GM23248 (cell line): Measurements from ENCODE around the gene TMEM178B. TPM values are rescaled to one million over a fixed set of nuclear protein-coding genes. Genes with fewer than 3 reads are reported as not detected.

Experiments used
- DNase-seq: peaks from one replicate; pipeline ENCODE4 v3.0.0-alpha.2; 2015
- H2AFZ ChIP-seq: fragments of 200-600 bp; sonication (generic); 2 replicates; pipeline ENCODE4 v1.6.1; 2016; ENCODE audit warnings: antibody characterized with exemption
- H3F3A ChIP-seq: fragments of 200-600 bp; sonication (generic); 2 replicates; pipeline ENCODE4 v1.6.1; 2016; ENCODE audit warnings: mild to moderate bottlenecking, antibody characterized with exemption, mixed run types; ENCODE audit not compliant: insufficient read depth
- H3K27ac ChIP-seq: fragments of 200-600 bp; sonication (generic); 2 replicates; pipeline ENCODE4 v1.5.1; 2016; ENCODE audit warnings: mild to moderate bottlenecking
- H3K27me3 ChIP-seq: fragments of 200-600 bp; sonication (generic); replicated peaks from 2 replicates; pipeline ENCODE4 v1.6.1; 2016; ENCODE audit warnings: mild to moderate bottlenecking; ENCODE audit not compliant: insufficient read depth
- H3K36me3 ChIP-seq: fragments of 200-600 bp; sonication (generic); 2 replicates; pipeline ENCODE4 v1.6.1; 2016; ENCODE audit warnings: low read depth, mild to moderate bottlenecking
- H3K4me1 ChIP-seq: fragments of 200-600 bp; sonication (generic); 2 replicates; pipeline ENCODE4 v1.6.1; 2016; ENCODE audit warnings: mild to moderate bottlenecking; ENCODE audit not compliant: insufficient read depth
- H3K4me2 ChIP-seq: fragments of 200-600 bp; sonication (generic); one replicate; pipeline ENCODE4 v1.6.1; 2016; ENCODE audit warnings: mild to moderate bottlenecking; ENCODE audit not compliant: unreplicated experiment
- H3K4me3 ChIP-seq: fragments of 200-600 bp; sonication (generic); 2 replicates; pipeline ENCODE4 v1.5.1; 2016; ENCODE audit warnings: mild to moderate bottlenecking
- H3K79me2 ChIP-seq: fragments of 200-600 bp; sonication (generic); 2 replicates; pipeline ENCODE4 v1.6.1; 2016; ENCODE audit warnings: mild to moderate bottlenecking; ENCODE audit not compliant: insufficient read depth
- H3K9ac ChIP-seq: fragments of 200-600 bp; sonication (generic); 2 replicates; pipeline ENCODE4 v1.6.1; 2016; ENCODE audit warnings: mild to moderate bottlenecking
- H3K9me2 ChIP-seq: fragments of 200-600 bp; sonication (generic); 2 replicates; pipeline ENCODE4 v1.6.1; 2016; ENCODE audit warnings: mixed run types, mild to moderate bottlenecking, moderate library complexity; ENCODE audit not compliant: insufficient read depth
- H3K9me3 ChIP-seq: fragments of 200-600 bp; sonication (generic); one replicate; pipeline ENCODE4 v1.6.1; 2017; ENCODE audit warnings: low read depth
- H4K20me1 ChIP-seq: fragments of 200-600 bp; sonication (generic); 2 replicates; pipeline ENCODE4 v1.6.0; 2016; ENCODE audit not compliant: insufficient read depth
- EZH2 ChIP-seq: fragments of 200-600 bp; sonication (generic); IDR thresholded peaks from 2 replicates; pipeline ENCODE4 v1.6.1; 2018; ENCODE audit warnings: antibody characterized with exemption, mild to moderate bottlenecking; ENCODE audit not compliant: insufficient read depth, poor library complexity, severe bottlenecking
- EZH2phosphoT487 ChIP-seq: fragments of 200-600 bp; sonication (generic); IDR thresholded peaks from 2 replicates; pipeline ENCODE4 v1.6.1; 2018; ENCODE audit warnings: antibody characterized with exemption, moderate library complexity, mild to moderate bottlenecking, low read depth; ENCODE audit not compliant: insufficient read depth
- WGBS, 2 experiments: methylation state at CpG; one replicate each; pipeline ENCODE4 v1.1.6; 2015 to 2017; ENCODE audit warnings: low lambda C conversion rate in 2 of 2, low coverage in 1 of 2; ENCODE audit errors: missing lambda C conversion rate in 2 of 2; 5-methylcytosine and 5-hydroxymethylcytosine counted together
- in situ Hi-C: fragments of 300-500 bp; cut with MboI; formaldehyde crosslinking; loops from 2 replicates; pipeline ENCODE4 v1.15.0; 2020
- polyA plus RNA-seq: library from polyadenylated mRNA; unstranded; fragments of >200 nt; fragmentation: Nextera tagmentation; extraction: Ambion mirVana; gene quantifications from 2 replicates; pipeline ENCODE4 v1.2.1, GENCODE V29; 2016
- total RNA-seq: library from RNA; depleted of rRNA; stranded (reverse); fragments of >200 nt; shearing (Covaris generic); gene quantifications from 2 replicates; pipeline ENCODE4 v1.2.3, GENCODE V29; 2014

TMEM178B gene
- total and polyA plus RNA-seq, 2 experiments from 2014 or later = 0.05 to 0.22 TPM

- Histone ChIP-seq H3K4me3 (no peak overlapping the region), H3K27me3 (no peaks in the 10 kb centered on the region), H3K9ac (no peak overlapping the region), H3K27ac (no peak overlapping the region), H3K4me1 (no peaks in the 10 kb centered on the region), H3K9me2 (no peaks in the 10 kb centered on the region), H4K20me1 (no peaks in the 10 kb centered on the region), H3K9me3 (no peaks in the 10 kb centered on the region), H2AFZ (no peak overlapping the region), H3K36me3 (no peaks in the 10 kb centered on the region), H3K79me2 (no peaks in the 10 kb centered on the region), H3F3A (no peaks in the 10 kb centered on the region), H3K4me2 (no peak overlapping the region)
- TF ChIP-seq EZH2phosphoT487 (no peak), EZH2 (no peak)
- WGBS, 2 experiments = 10 to 11% methylated on average over 2 of the region's 2 CpGs
- DNase-seq = no peak
- in situ Hi-C loops = no loop called here
These were observed 220.4 kb downstream of the TMEM178B start for GRCh38 chr7:141294143-141294829.

- H2AFZ ChIP-seq = no peak overlapping the region
- no peaks in the 10 kb centered on the region for H3K9me3 ChIP-seq
- H3K4me3 ChIP-seq = no peak overlapping the region
- H4K20me1 ChIP-seq = no peaks in the 10 kb centered on the region
- WGBS, 2 experiments = 9 to 14% methylated on average over 2 of the region's 2 CpGs
- in situ Hi-C loops = no loop called here
- no peaks in the 10 kb centered on the region for H3F3A ChIP-seq
- H3K4me2 ChIP-seq = no peak overlapping the region
- TF ChIP-seq EZH2phosphoT487 (no peak), EZH2 (no peak)
- no peaks in the 10 kb centered on the region for H3K36me3 ChIP-seq
- no peaks in the 10 kb centered on the region for H3K4me1 ChIP-seq
- no peak overlapping the region for H3K27ac ChIP-seq
- H3K27me3 ChIP-seq = no peaks in the 10 kb centered on the region
- H3K79me2 ChIP-seq = no peaks in the 10 kb centered on the region
- no peaks in the 10 kb centered on the region for H3K9me2 ChIP-seq
- no peak overlapping the region for H3K9ac ChIP-seq
- DNase-seq = no peak
These were observed 221.6 kb downstream of the TMEM178B start for GRCh38 chr7:141295367-141295895.

- no peaks in the 10 kb centered on the region for H3K36me3 ChIP-seq
- no peaks in the 10 kb centered on the region for H3K9me3 ChIP-seq
- DNase-seq = no peak
- TF ChIP-seq EZH2 = no peak
- no peak for TF ChIP-seq EZH2phosphoT487
- no peaks in the 10 kb centered on the region for H3K79me2 ChIP-seq
- no peak overlapping the region for H3K4me2 ChIP-seq
- in situ Hi-C loops = no loop called here
- H2AFZ ChIP-seq = no peak overlapping the region
- H4K20me1 ChIP-seq = no peaks in the 10 kb centered on the region
- 18 to 43% methylated on average over 2 of the region's 2 CpGs for WGBS, 2 experiments
- no peak overlapping the region for H3K27ac ChIP-seq
- H3K9ac ChIP-seq = no peak overlapping the region
- H3K9me2 ChIP-seq = no peaks in the 10 kb centered on the region
- no peaks in the 10 kb centered on the region for H3F3A ChIP-seq
- H3K4me1 ChIP-seq = no peaks in the 10 kb centered on the region
- no peaks in the 10 kb centered on the region for H3K27me3 ChIP-seq
- H3K4me3 ChIP-seq = no peak overlapping the region
These were observed 227.0 kb downstream of the TMEM178B start for GRCh38 chr7:141300816-141301215.

DNA sequence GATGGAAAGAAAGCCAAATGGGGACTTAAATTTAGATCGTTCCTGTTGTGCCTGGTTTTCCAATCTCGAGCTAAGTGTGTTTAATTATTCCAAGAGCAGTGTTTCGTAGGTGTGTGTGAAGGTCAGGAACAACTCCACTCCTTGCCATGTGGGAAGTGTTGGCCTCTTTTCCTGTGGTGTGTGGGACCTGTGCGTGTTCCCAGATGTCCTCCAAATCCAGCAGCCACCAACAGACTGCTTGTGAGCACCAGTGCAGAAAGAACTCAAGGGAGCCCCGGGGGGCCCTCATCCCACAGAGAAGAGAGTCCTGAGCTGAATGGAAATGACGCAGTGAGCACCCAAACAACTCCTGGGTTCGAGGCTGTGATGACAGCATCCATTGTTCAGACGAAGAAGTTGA lies 227.7 kb downstream of the TMEM178B start:
- H3K4me1 ChIP-seq = no peaks in the 10 kb centered on the region
- no peak overlapping the region for H2AFZ ChIP-seq
- H3K79me2 ChIP-seq = no peaks in the 10 kb centered on the region
- H3K36me3 ChIP-seq = no peaks in the 10 kb centered on the region
- no peak for TF ChIP-seq EZH2phosphoT487
- TF ChIP-seq EZH2 = no peak
- 5 to 11% methylated on average over 8 of the region's 8 CpGs for WGBS, 2 experiments
- DNase-seq = no peak
- no peak overlapping the region for H3K4me2 ChIP-seq
- H3K27ac ChIP-seq = no peak overlapping the region
- H3K4me3 ChIP-seq = no peak overlapping the region
- no peaks in the 10 kb centered on the region for H3K27me3 ChIP-seq
- no peaks in the 10 kb centered on the region for H3K9me2 ChIP-seq
- H3K9me3 ChIP-seq = no peaks in the 10 kb centered on the region
- in situ Hi-C loops = no loop called here
- no peaks in the 10 kb centered on the region for H3F3A ChIP-seq
- no peak overlapping the region for H3K9ac ChIP-seq
- H4K20me1 ChIP-seq = no peaks in the 10 kb centered on the region
